ENCODE data around the gene BICD1.

BICD1 gene

DNA sequence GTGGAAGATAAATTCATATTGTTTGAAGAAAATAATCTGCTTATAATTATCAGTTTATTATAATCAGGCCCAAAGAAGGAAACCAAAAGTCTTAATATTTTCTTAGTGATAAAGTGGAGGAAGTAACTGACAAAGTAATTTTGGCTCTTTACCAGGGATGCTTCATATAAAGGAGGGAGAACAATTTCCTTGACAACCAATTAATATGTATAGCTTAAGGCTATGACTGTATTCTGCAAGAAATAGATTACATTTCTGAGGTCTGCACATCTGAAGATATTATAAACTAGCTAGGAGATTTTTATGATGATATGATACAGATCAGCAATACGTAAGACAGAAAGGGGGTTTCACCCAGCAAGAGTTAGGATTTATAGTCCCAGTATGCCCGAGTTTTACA, 90.8 kb downstream of the BICD1 start:
- Histone ChIP-seq H3K27me3 (ENCODE audit: insufficient read depth, low read depth, severe bottlenecking) (no peaks in the 10 kb centered on the region), H3K9me3 (ENCODE audit: severe bottlenecking) (peaks cover 11% of the 10 kb centered on the region), H3K36me3 (no peaks in the 10 kb centered on the region; the same call in 1 of the 2 replicates), H3K27ac (no peak overlapping the region), H3K4me3 (ENCODE audit: low read depth, low read length) (no peak overlapping the region)
- TF ChIP-seq CTCF (IDR thresholded peaks at IDR 0.05; ENCODE audit: low read depth, low read length), result no peak
- DNase-seq, result no peak

GRCh38 chr12:32198555-32198954, 91.9 kb downstream of the BICD1 start:
- H3K27ac ChIP-seq, result no peak overlapping the region
- H3K9me3 ChIP-seq (ENCODE audit: severe bottlenecking), result peaks cover 11% of the 10 kb centered on the region
- no peak for TF ChIP-seq CTCF (IDR thresholded peaks at IDR 0.05; ENCODE audit: low read depth, low read length)
- DNase-seq, result no peak
- no peaks in the 10 kb centered on the region; the same call in 1 of the 2 replicates for H3K36me3 ChIP-seq
- H3K27me3 ChIP-seq (ENCODE audit: insufficient read depth, low read depth, severe bottlenecking), result no peaks in the 10 kb centered on the region
- H3K4me3 ChIP-seq (ENCODE audit: low read depth, low read length), result no peak overlapping the region

DNA sequence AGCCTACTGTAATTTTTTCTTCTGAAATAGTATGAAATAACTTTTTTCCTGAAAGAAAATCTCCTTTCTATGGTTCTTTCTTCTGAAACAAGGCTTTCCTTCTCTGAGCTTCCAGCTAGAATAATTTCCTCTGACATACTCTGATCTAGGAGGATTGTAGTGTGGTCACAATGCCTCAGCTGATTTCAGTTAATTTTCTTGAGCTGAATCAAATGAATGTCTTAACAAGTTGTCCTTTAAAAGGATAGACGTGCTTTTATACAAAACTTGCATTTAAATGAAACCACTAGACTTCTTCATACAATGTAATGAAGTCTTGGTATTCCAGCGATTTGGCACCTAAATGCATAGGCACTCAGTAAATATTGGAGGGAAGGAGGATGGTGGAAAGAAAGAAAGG, 94.4 kb downstream of the BICD1 start:
- H3K27ac ChIP-seq, result no peak overlapping the region
- no peak overlapping the region for H3K4me3 ChIP-seq (ENCODE audit: low read depth, low read length)

GRCh38 chr12:32201976-32202375, 95.3 kb downstream of the BICD1 start:
- Histone ChIP-seq H3K36me3 (no peaks in the 10 kb centered on the region), H3K27ac (no peak overlapping the region), H3K4me3 (ENCODE audit: low read depth, low read length) (no peak overlapping the region), H3K9me3 (ENCODE audit: severe bottlenecking) (peaks cover 7% of the 10 kb centered on the region), H3K27me3 (ENCODE audit: insufficient read depth, low read depth, severe bottlenecking) (no peaks in the 10 kb centered on the region)
- DNase-seq, result no peak
- no peak for TF ChIP-seq CTCF (IDR thresholded peaks at IDR 0.05; ENCODE audit: low read depth, low read length)

More for the DNA sequence above, 94.4 kb downstream of the BICD1 start:
- H3K36me3 ChIP-seq, result no peaks in the 10 kb centered on the region
- no peak for DNase-seq
- H3K9me3 ChIP-seq (ENCODE audit: severe bottlenecking), result peaks cover 8% of the 10 kb centered on the region
- TF ChIP-seq CTCF (IDR thresholded peaks at IDR 0.05; ENCODE audit: low read depth, low read length), result no peak
- no peaks in the 10 kb centered on the region for H3K27me3 ChIP-seq (ENCODE audit: insufficient read depth, low read depth, severe bottlenecking)

DNA sequence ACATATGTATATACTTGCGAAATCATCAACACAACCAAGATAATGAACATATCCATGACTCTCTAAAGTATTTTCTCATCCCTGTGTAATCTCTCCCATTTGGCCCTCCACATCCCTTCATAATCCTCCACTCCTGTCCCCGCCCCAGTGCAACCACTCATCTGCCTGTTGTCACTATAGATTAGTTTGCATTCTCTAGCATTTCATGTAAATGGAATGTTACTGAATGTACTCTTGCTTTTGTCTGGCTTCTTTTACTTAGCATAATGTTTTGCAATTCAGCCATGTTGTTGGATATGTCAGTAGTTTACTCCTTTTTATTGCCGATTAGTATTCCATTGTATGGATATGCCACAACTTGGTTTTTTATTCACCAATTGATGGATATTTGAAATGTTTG, 99.1 kb downstream of the BICD1 start:
- no peak for DNase-seq

More for the DNA sequence above, 99.1 kb downstream of the BICD1 start:
- Histone ChIP-seq H3K4me3 (ENCODE audit: low read depth, low read length) (no peak overlapping the region), H3K36me3 (no peaks in the 10 kb centered on the region), H3K9me3 (ENCODE audit: severe bottlenecking) (no peaks in the 10 kb centered on the region), H3K27me3 (ENCODE audit: insufficient read depth, low read depth, severe bottlenecking) (no peaks in the 10 kb centered on the region), H3K27ac (no peak overlapping the region)
- no peak for TF ChIP-seq CTCF (IDR thresholded peaks at IDR 0.05; ENCODE audit: low read depth, low read length)
